ENCODE data around the gene IL31RA. TPM values are rescaled to one million over a fixed set of nuclear protein-coding genes. Genes with fewer than 3 reads are reported as not detected.

IL31RA gene
- total RNA-seq, 1 donor from 2014 or later = not detected

GRCh38 chr5:55896238-55896637, 45.1 kb downstream of the IL31RA start:
- H3K36me3 Mint-ChIP-seq (ENCODE audit: low read depth) = no peaks in the 10 kb centered on the region
- H3K27ac Mint-ChIP-seq (ENCODE audit: unreplicated experiment) = no peak overlapping the region
- peaks cover 6% of the 10 kb centered on the region for H3K9me3 Mint-ChIP-seq
- H3K27me3 Mint-ChIP-seq (ENCODE audit: low read depth) = no peaks in the 10 kb centered on the region
- no peaks in the 10 kb centered on the region for H3K4me1 Mint-ChIP-seq
- no peak for DNase-seq (ENCODE audit: low read depth, low spot score)
- TF ChIP-seq CTCF (conservative IDR thresholded peaks at IDR 0.05) = no peak
- no peak overlapping the region for H3K4me3 Mint-ChIP-seq

GRCh38 chr5:55896663-55897062, 45.5 kb downstream of the IL31RA start:
- no peak overlapping the region for H3K27ac Mint-ChIP-seq (ENCODE audit: unreplicated experiment)
- DNase-seq (ENCODE audit: low read depth, low spot score) = no peak
- no peaks in the 10 kb centered on the region for H3K27me3 Mint-ChIP-seq (ENCODE audit: low read depth)
- no peaks in the 10 kb centered on the region for H3K4me1 Mint-ChIP-seq
- TF ChIP-seq CTCF (conservative IDR thresholded peaks at IDR 0.05) = no peak
- no peak overlapping the region for H3K4me3 Mint-ChIP-seq
- H3K9me3 Mint-ChIP-seq = peaks cover 3% of the 10 kb centered on the region
- no peaks in the 10 kb centered on the region for H3K36me3 Mint-ChIP-seq (ENCODE audit: low read depth)

GRCh38 chr5:55897206-55897894, 46.2 kb downstream of the IL31RA start:
- DNase-seq (ENCODE audit: low read depth, low spot score) = no peak
- TF ChIP-seq CTCF (conservative IDR thresholded peaks at IDR 0.05) = no peak
- Mint-ChIP-seq H3K4me1 (no peaks in the 10 kb centered on the region), H3K36me3 (ENCODE audit: low read depth) (no peaks in the 10 kb centered on the region), H3K27me3 (ENCODE audit: low read depth) (no peaks in the 10 kb centered on the region), H3K4me3 (no peak overlapping the region), H3K27ac (ENCODE audit: unreplicated experiment) (no peak overlapping the region), H3K9me3 (peaks cover 2% of the 10 kb centered on the region)

- no peaks in the 10 kb centered on the region for H3K27me3 Mint-ChIP-seq (ENCODE audit: low read depth)
- H3K4me1 Mint-ChIP-seq = no peaks in the 10 kb centered on the region
- no peaks in the 10 kb centered on the region for H3K36me3 Mint-ChIP-seq (ENCODE audit: low read depth)
- H3K4me3 Mint-ChIP-seq = no peak overlapping the region
- TF ChIP-seq CTCF (conservative IDR thresholded peaks at IDR 0.05) = no peak
- H3K27ac Mint-ChIP-seq (ENCODE audit: unreplicated experiment) = no peak overlapping the region
- H3K9me3 Mint-ChIP-seq = no peaks in the 10 kb centered on the region
- no peak for DNase-seq (ENCODE audit: low read depth, low spot score)
These were observed 46.7 kb downstream of the IL31RA start for GRCh38 chr5:55897905-55898304.

- DNase-seq (ENCODE audit: low read depth, low spot score) = no peak
- Mint-ChIP-seq H3K4me3 (no peak overlapping the region), H3K4me1 (no peaks in the 10 kb centered on the region), H3K36me3 (ENCODE audit: low read depth) (no peaks in the 10 kb centered on the region), H3K27me3 (ENCODE audit: low read depth) (no peaks in the 10 kb centered on the region), H3K27ac (ENCODE audit: unreplicated experiment) (no peak overlapping the region), H3K9me3 (no peaks in the 10 kb centered on the region)
- TF ChIP-seq CTCF (conservative IDR thresholded peaks at IDR 0.05) = no peak
These were observed 48.2 kb downstream of the IL31RA start for GRCh38 chr5:55899344-55899743.

Measured in neural crest cell (in vitro differentiated cells).